Fibroblast of the aortic adventitia (primary cell): Measurements from ENCODE around the gene FAAH. TPM values are rescaled to one million over a fixed set of nuclear protein-coding genes. Genes with fewer than 3 reads are reported as not detected.

ENCODE experiments used
- DNase-seq: peaks from one replicate; pipeline ENCODE4 v3.0.0-alpha.2; 2010; ENCODE audit warnings: low read depth
- H3K4me3 ChIP-seq: 2 replicates; pipeline ENCODE4 v1.5.1; 2011; ENCODE audit warnings: low read depth, mild to moderate bottlenecking, control low read depth, low read length, moderate library complexity
- CTCF ChIP-seq: IDR thresholded peaks from 2 replicates; pipeline ENCODE4 v1.5.1; 2011; ENCODE audit warnings: mild to moderate bottlenecking, low read length, control low read depth, inconsistent platforms; ENCODE audit not compliant: insufficient read depth
- total RNA-seq: library from RNA; depleted of rRNA; stranded (reverse); fragments of >200 nt; gene quantifications from 2 replicates; pipeline ENCODE4 v1.2.3, GENCODE V29; 2012; ENCODE audit warnings: low replicate concordance

The FAAH gene
- total RNA-seq, 1 donor: 0.18 TPM

GRCh38 chr1:46379996-46380395 is 14.1 kb upstream of the FAAH start:
- no peak for TF ChIP-seq CTCF
- DNase-seq: no peak
- no peak overlapping the region for H3K4me3 ChIP-seq

- no peak overlapping the region for H3K4me3 ChIP-seq
- DNase-seq: no peak
- no peak for TF ChIP-seq CTCF
Observed at GRCh38 chr1:46380508-46380907, 13.6 kb upstream of the FAAH start.

- TF ChIP-seq CTCF: no peak
- DNase-seq: no peak
- no peak overlapping the region for H3K4me3 ChIP-seq
Observed at GRCh38 chr1:46393510-46393909, 607 bp upstream of the FAAH start.

GRCh38 chr1:46394872-46395465 is 852 bp downstream of the FAAH start:
- H3K4me3 ChIP-seq: no peak overlapping the region
- no peak for TF ChIP-seq CTCF
- DNase-seq: peak; percentile 65

GRCh38 chr1:46396441-46397398 is 2.6 kb downstream of the FAAH start:
- peak; percentile 81 for DNase-seq
- TF ChIP-seq CTCF: no peak

GRCh38 chr1:46399307-46399706 is 5.2 kb downstream of the FAAH start:
- no peak for TF ChIP-seq CTCF
- no peak for DNase-seq
- H3K4me3 ChIP-seq: no peak overlapping the region

More at GRCh38 chr1:46396441-46397398, 2.6 kb downstream of the FAAH start:
- no peak overlapping the region for H3K4me3 ChIP-seq
